H1 (cell line): ENCODE results near the gene PLBD2. TPM values are rescaled to one million over a fixed set of nuclear protein-coding genes. Genes with fewer than 3 reads are reported as not detected.

ENCODE experiments used
- CTCF ChIA-PET: fragments of 300-600 bp; sonication (Branson Sonifier 250); formaldehyde crosslinking; loops from one replicate; lab custom pipeline; 2021; ENCODE audit not compliant: partially characterized antibody; lab: Charles Lee
- POLR2A ChIA-PET: fragments of 300-600 bp; sonication (Branson Sonifier 250); formaldehyde crosslinking; loops from one replicate; lab custom pipeline; 2021; ENCODE audit warnings: inconsistent platforms; ENCODE audit not compliant: partially characterized antibody; lab: Charles Lee
- DNase-seq, 2 experiments: peaks; one replicate each; pipeline versions ENCODE4 v3.0.0 to v3.0.0-alpha.2; 2010 to 2022; ENCODE audit warnings: low spot score in 2 of 2, low read depth in 1 of 2, mixed read lengths in 1 of 2
- FAIRE-seq: peaks from 2 replicates; lab custom pipeline; 2011; peaks lifted over from hg19 to GRCh38; lab: Jason Lieb, UNC
- H2AFZ ChIP-seq: 2 replicates; pipeline ENCODE4 v1.8.1; 2012; ENCODE audit warnings: low read length, inconsistent platforms
- H2AK5ac ChIP-seq: 2 replicates; pipeline ENCODE4 v1.6.1; 2013; ENCODE audit warnings: low read depth, low read length
- H2BK120ac ChIP-seq: replicated peaks from 2 replicates; pipeline ENCODE3; 2013; ENCODE audit warnings: low read depth, low read length, inconsistent platforms
- H2BK12ac ChIP-seq: 2 replicates; pipeline ENCODE4 v1.6.1; 2013; ENCODE audit warnings: low read depth, low read length
- H2BK15ac ChIP-seq: 2 replicates; pipeline ENCODE4 v1.6.1; 2013; ENCODE audit warnings: low read length
- H2BK20ac ChIP-seq: 2 replicates; pipeline ENCODE4 v1.6.1; 2013; ENCODE audit warnings: low read length
- H2BK5ac ChIP-seq: 2 replicates; pipeline ENCODE4 v1.6.1; 2013; ENCODE audit warnings: low read depth, low read length
- H3K14ac ChIP-seq: 2 replicates; pipeline ENCODE4 v1.6.1; 2013; ENCODE audit warnings: inconsistent platforms; ENCODE audit not compliant: insufficient read length
- H3K18ac ChIP-seq: 2 replicates; pipeline ENCODE4 v1.6.1; 2013; ENCODE audit warnings: low read length; ENCODE audit errors: extremely low read depth
- H3K23ac ChIP-seq: 2 replicates; pipeline ENCODE4 v1.6.1; 2013; ENCODE audit warnings: inconsistent platforms; ENCODE audit not compliant: insufficient read length
- H3K23me2 ChIP-seq: 2 replicates; pipeline ENCODE4 v1.6.1; 2013; ENCODE audit warnings: low read depth, low read length
- H3K27ac ChIP-seq: 2 replicates; pipeline ENCODE4 v1.6.1; 2011; ENCODE audit warnings: low read depth, low read length, inconsistent platforms
- H3K27me3 ChIP-seq, 4 experiments: replicated peaks in 1 of 4; 1 replicate in 1 of 4; 2 replicates in 3 of 4; pipeline versions ENCODE4 v1.6.1 to v1.8.1; 2011 to 2013; ENCODE audit warnings: low read length in 3 of 4, mild to moderate bottlenecking in 3 of 4, inconsistent platforms in 2 of 4, mixed read lengths in 2 of 4, moderate library complexity in 1 of 4; ENCODE audit not compliant: control insufficient read depth in 3 of 4, insufficient read depth in 3 of 4; ENCODE audit errors: extremely low read depth in 1 of 4
- H3K36me3 ChIP-seq, 4 experiments: 2 replicates each; pipeline versions ENCODE4 v1.6.1 to v1.8.1; 2011 to 2013; ENCODE audit warnings: mild to moderate bottlenecking in 4 of 4, low read length in 3 of 4, moderate library complexity in 2 of 4, control low read depth in 1 of 4, inconsistent platforms in 1 of 4; ENCODE audit not compliant: insufficient read depth in 4 of 4, control insufficient read depth in 2 of 4
- H3K4ac ChIP-seq: replicated peaks from 2 replicates; pipeline ENCODE3; 2013; ENCODE audit warnings: low read length, low read depth, mixed read lengths, inconsistent platforms; ENCODE audit not compliant: insufficient read length
- H3K4me1 ChIP-seq, 4 experiments: replicated peaks in 1 of 4; 1 replicate in 1 of 4; 2 replicates in 3 of 4; pipeline versions ENCODE4 v1.6.1 to v1.8.1; 2011 to 2013; ENCODE audit warnings: low read length in 3 of 4, inconsistent platforms in 2 of 4, mixed read lengths in 1 of 4; ENCODE audit not compliant: insufficient read depth in 4 of 4, control insufficient read depth in 3 of 4
- H3K4me2 ChIP-seq, 2 experiments: 2 replicates each; pipeline versions ENCODE4 v1.6.1 to v1.8.1; 2011 to 2013; ENCODE audit warnings: low read depth in 2 of 2, low read length in 2 of 2, control low read depth in 1 of 2, inconsistent platforms in 1 of 2, mild to moderate bottlenecking in 1 of 2; ENCODE audit not compliant: insufficient read depth in 1 of 2
- H3K4me3 ChIP-seq, 4 experiments: fragments of 200-600, 300-600 bp in 1 of 4; sonication (generic), shearing (Covaris generic), sonication (Bioruptor Twin) in 1 of 4; 2 replicates each; pipeline versions ENCODE4 v1.5.1 to v1.8.1; 2011 to 2016; ENCODE audit warnings: low read length in 4 of 4, low read depth in 3 of 4, control low read depth in 2 of 4, inconsistent platforms in 2 of 4, mild to moderate bottlenecking in 2 of 4, mixed read lengths in 1 of 4, moderate library complexity in 1 of 4; ENCODE audit not compliant: insufficient read depth in 2 of 4; ENCODE audit errors: extremely low read depth in 1 of 4
- H3K56ac ChIP-seq: replicated peaks from 2 replicates; pipeline ENCODE3; 2013; ENCODE audit warnings: low read depth, mild to moderate bottlenecking, mixed read lengths, low read length, inconsistent platforms; ENCODE audit not compliant: insufficient read length
- H3K79me1 ChIP-seq: 2 replicates; pipeline ENCODE4 v1.6.1; 2013; ENCODE audit warnings: low read depth, low read length, control low read depth
- H3K79me2 ChIP-seq, 2 experiments: 2 replicates each; pipeline versions ENCODE4 v1.6.1 to v1.8.1; 2012 to 2013; ENCODE audit warnings: low read length in 2 of 2, mild to moderate bottlenecking in 2 of 2, inconsistent platforms in 1 of 2; ENCODE audit not compliant: insufficient read depth in 2 of 2, control insufficient read depth in 1 of 2
- H3K9ac ChIP-seq, 4 experiments: replicated peaks in 1 of 4; 1 replicate in 1 of 4; 2 replicates in 3 of 4; pipeline versions ENCODE4 v1.6.1 to v1.8.1; 2011 to 2013; ENCODE audit warnings: low read depth in 3 of 4, low read length in 3 of 4, control low read depth in 2 of 4, mild to moderate bottlenecking in 2 of 4, moderate library complexity in 2 of 4, inconsistent platforms in 1 of 4; ENCODE audit errors: extremely low read depth in 1 of 4
- H3K9me3 ChIP-seq, 2 experiments: 2 replicates each; pipeline versions ENCODE4 v1.6.1 to v1.8.1; 2012 to 2013; ENCODE audit warnings: mild to moderate bottlenecking in 2 of 2, moderate library complexity in 2 of 2, control low read depth in 1 of 2, inconsistent platforms in 1 of 2, low read depth in 1 of 2, low read length in 1 of 2, mixed read lengths in 1 of 2; ENCODE audit not compliant: insufficient read depth in 2 of 2
- H4K20me1 ChIP-seq, 2 experiments: replicated peaks in 1 of 2; 2 replicates each; pipeline versions ENCODE3 to v1.8.1; 2011 to 2013; ENCODE audit warnings: inconsistent platforms in 2 of 2, low read length in 2 of 2, mild to moderate bottlenecking in 1 of 2; ENCODE audit not compliant: insufficient read depth in 2 of 2, control insufficient read depth in 1 of 2
- H4K5ac ChIP-seq: 2 replicates; pipeline ENCODE4 v1.6.1; 2013; ENCODE audit warnings: low read length, low read depth, mixed read lengths, inconsistent platforms; ENCODE audit not compliant: insufficient read length
- H4K8ac ChIP-seq: 2 replicates; pipeline ENCODE4 v1.8.0; 2013; ENCODE audit warnings: mild to moderate bottlenecking, moderate library complexity, low read length, inconsistent platforms; ENCODE audit not compliant: insufficient read depth; ENCODE audit errors: extremely low read depth
- H4K91ac ChIP-seq: replicated peaks from 2 replicates; pipeline ENCODE3; 2013; ENCODE audit warnings: low read length, mixed read lengths, inconsistent platforms; ENCODE audit not compliant: insufficient read length
- CHD2 ChIP-seq: IDR thresholded peaks from 2 replicates; pipeline ENCODE4 v1.6.1; 2012; ENCODE audit warnings: low read length, improper control_type of control experiment
- GTF2F1 ChIP-seq: IDR thresholded peaks from 2 replicates; pipeline ENCODE4 v1.6.1; 2012; ENCODE audit warnings: low read depth, low read length, improper control_type of control experiment, borderline replicate concordance
- HDAC6 ChIP-seq: IDR thresholded peaks from one replicate; pipeline ENCODE4 v1.7.1; 2012; ENCODE audit warnings: low read depth, mild to moderate bottlenecking, inconsistent platforms, low read length, moderate library complexity
- JUN ChIP-seq: IDR thresholded peaks from 2 replicates; pipeline ENCODE4 v1.6.1; 2011; ENCODE audit warnings: low read depth, mild to moderate bottlenecking, improper control_type of control experiment, low read length
- MAFK ChIP-seq: IDR thresholded peaks from 2 replicates; pipeline ENCODE4 v1.6.1; 2012; ENCODE audit warnings: low read depth, mild to moderate bottlenecking, improper control_type of control experiment, low read length
- NANOG ChIP-seq: IDR thresholded peaks from 2 replicates; pipeline ENCODE4 v1.6.1; 2011; ENCODE audit warnings: low read length, low read depth, mild to moderate bottlenecking, inconsistent platforms; ENCODE audit not compliant: insufficient read depth, poor library complexity, severe bottlenecking
- RBBP5 ChIP-seq: IDR thresholded peaks from 2 replicates; pipeline ENCODE4 v1.7.1; 2012; ENCODE audit warnings: low read depth, mild to moderate bottlenecking, inconsistent platforms, low read length, moderate library complexity, borderline replicate concordance
- RNF2 ChIP-seq: fragments of 200-900, 300-1000 bp; sonication (generic); IDR thresholded peaks from 2 replicates; pipeline ENCODE4 v1.7.1; 2016; ENCODE audit warnings: borderline replicate concordance, low read depth, mild to moderate bottlenecking, antibody characterized with exemption, low read length; ENCODE audit not compliant: poor library complexity, severe bottlenecking; ENCODE audit errors: missing control alignments
- RXRA ChIP-seq: IDR thresholded peaks from 2 replicates; pipeline ENCODE4 v1.6.1; 2011; ENCODE audit warnings: low read depth, mild to moderate bottlenecking, low read length, moderate library complexity; ENCODE audit not compliant: insufficient read depth
- SIN3A ChIP-seq, 2 experiments: IDR thresholded peaks in 1 of 2; conservative IDR thresholded peaks in 1 of 2; 2 replicates each; pipeline ENCODE4 v1.6.1; 2011 to 2012; ENCODE audit warnings: low read length in 2 of 2, improper control_type of control experiment in 1 of 2, low read depth in 1 of 2, mild to moderate bottlenecking in 1 of 2
- SUZ12 ChIP-seq: fragments of 200-600 bp; sonication (generic); IDR thresholded peaks from 2 replicates; pipeline ENCODE4 v1.6.1; 2012; ENCODE audit warnings: mild to moderate bottlenecking, inconsistent platforms, low read length, moderate library complexity, mixed read lengths
- WGBS, 2 experiments: shearing (Covaris generic) in 1 of 2; methylation state at CpG; one replicate each; pipeline versions ENCODE4 v1.1.6 to v1.1.7; 2013 to 2015; ENCODE audit warnings: low lambda C conversion rate in 2 of 2, mixed read lengths in 2 of 2, inconsistent platforms in 1 of 2, low coverage in 1 of 2, missing lambda C conversion rate in 1 of 2; ENCODE audit not compliant: insufficient replicate concordance in 2 of 2, insufficient coverage in 1 of 2, insufficient read length in 1 of 2; ENCODE audit errors: extremely low coverage in 1 of 2, missing lambda C conversion rate in 1 of 2; 5-methylcytosine and 5-hydroxymethylcytosine counted together
- polyA plus RNA-seq, 7 experiments: library from polyadenylated mRNA; depleted of rRNA in 3 of 7; stranded (reverse) in 5 of 7; unstranded in 2 of 7; fragments of >200 nt in 5 of 7; fragments of 200-250 nt in 2 of 7; gene quantifications; 1 replicate in 5 of 7; 2 replicates in 1 of 7; 4 replicates in 1 of 7; pipeline versions ENCODE4 v1.2.1 to v1.2.3, GENCODE V29; 2011 to 2013; ENCODE audit warnings: missing spikeins in 2 of 7, mixed read lengths in 2 of 7
- total RNA-seq: library from RNA; stranded (reverse); fragmentation: NEBNext Ultra II Directional; extraction: Animal tissue kit (Norgen Biotek cat#: 25700); gene quantifications from 2 replicates; pipeline ENCODE4 v1.2.1, GENCODE V29; 2021
- TF ChIP-seq, protein P1 (sequence below): IDR thresholded peaks from 2 replicates; pipeline ENCODE4 v1.6.1; 2012; ENCODE audit warnings: low read length, inconsistent platforms

The PLBD2 gene
- total and polyA plus RNA-seq, 2 of the 8 experiments (the other 6 are each of a cell fraction or from before 2014, with no cell fraction given): 16.8 to 33.5 TPM

DNA sequence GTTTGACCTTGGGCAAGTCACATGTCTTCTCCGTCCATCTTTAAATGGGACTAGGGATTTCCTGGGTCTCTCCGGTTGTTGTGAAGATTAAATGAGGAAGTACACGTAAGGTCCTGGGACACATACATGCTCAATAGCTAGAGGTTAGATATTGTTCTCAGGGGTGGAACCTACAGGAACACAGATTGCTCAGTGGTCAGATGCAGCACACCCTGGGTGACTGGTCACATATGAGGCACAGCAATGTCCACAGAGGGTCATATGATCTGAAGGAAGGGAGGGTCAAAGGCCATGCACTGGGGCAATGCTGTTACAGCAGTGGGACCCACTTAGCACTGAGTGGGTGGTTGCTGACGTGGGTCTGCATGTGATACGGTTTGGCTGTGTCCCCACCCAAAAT is 12.0 kb upstream of the PLBD2 start:
- Histone ChIP-seq H3K79me2 (no peaks in the 10 kb centered on the region), H3K23me2 (no peaks in the 10 kb centered on the region), H4K5ac (no peak overlapping the region), H3K27ac (no peak overlapping the region), H3K9ac (no peak overlapping the region), H2BK120ac (no peak overlapping the region), H2AFZ (no peak overlapping the region), H4K20me1 (no peaks in the 10 kb centered on the region), H2BK5ac (no peak overlapping the region), H3K4me3 (no peak overlapping the region), H3K4me1 (peaks cover 0 to 8% (median 5%) of the 10 kb centered on the region in 4 experiments; a peak in 5 of 7 replicates), H3K4me2 (no peak overlapping the region), H3K27me3 (no peaks in the 10 kb centered on the region), H2AK5ac (no peak overlapping the region; the same call in 1 of the 2 replicates), H2BK15ac (no peak overlapping the region), H3K18ac (no peak overlapping the region), H3K36me3 (no peaks in the 10 kb centered on the region), H4K91ac (no peak overlapping the region), H3K9me3 (no peaks in the 10 kb centered on the region), H2BK20ac (no peak overlapping the region), H4K8ac (no peak overlapping the region), H3K79me1 (no peaks in the 10 kb centered on the region), H2BK12ac (no peak overlapping the region), H3K14ac (no peak overlapping the region), H3K56ac (no peak overlapping the region), H3K4ac (no peak overlapping the region), H3K23ac (no peak overlapping the region)
- no peak for DNase-seq
- no peak for FAIRE-seq
- POLR2A ChIA-PET: no interaction called here
- CTCF ChIA-PET: interaction anchor here (1.1 to 1.6 kb wide), 3 partner anchors 8 to 10 kb away, joined by 3 read pairs; no protein-coding TSS in a partner anchor
- 94% methylated on average over 5 of the region's 5 CpGs; no CpG with 5 or more reads in 1 of the 2 experiments for WGBS, 2 experiments
- TF ChIP-seq JUN (no peak), HDAC6 (no peak), RBBP5 (no peak), SIN3A (conservative IDR thresholded peaks at IDR 0.05 in 1 of 2, IDR thresholded peaks at IDR 0.05 in 1 of 2; ENCODE audit: low read depth in 1 of 2, low read length in 2 of 2) (no peak), SUZ12 (no peak), MAFK (no peak), GTF2F1 (no peak), CHD2 (no peak), NANOG (no peak), RXRA (no peak), RNF2 (no peak)
- TF ChIP-seq, protein P1, sequence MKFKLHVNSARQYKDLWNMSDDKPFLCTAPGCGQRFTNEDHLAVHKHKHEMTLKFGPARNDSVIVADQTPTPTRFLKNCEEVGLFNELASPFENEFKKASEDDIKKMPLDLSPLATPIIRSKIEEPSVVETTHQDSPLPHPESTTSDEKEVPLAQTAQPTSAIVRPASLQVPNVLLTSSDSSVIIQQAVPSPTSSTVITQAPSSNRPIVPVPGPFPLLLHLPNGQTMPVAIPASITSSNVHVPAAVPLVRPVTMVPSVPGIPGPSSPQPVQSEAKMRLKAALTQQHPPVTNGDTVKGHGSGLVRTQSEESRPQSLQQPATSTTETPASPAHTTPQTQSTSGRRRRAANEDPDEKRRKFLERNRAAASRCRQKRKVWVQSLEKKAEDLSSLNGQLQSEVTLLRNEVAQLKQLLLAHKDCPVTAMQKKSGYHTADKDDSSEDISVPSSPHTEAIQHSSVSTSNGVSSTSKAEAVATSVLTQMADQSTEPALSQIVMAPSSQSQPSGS: no peak
